GDM1 (cell line): ENCODE measurements around the gene SSBP2.

Source experiments
- DNase-seq: peaks from one replicate; lab custom pipeline; 2025; lab: John Stamatoyannopoulos, UW

The SSBP2 gene

GRCh38 chr5:81751009-81751835 lies at the start of gene SSBP2:
TSS of gene SSBP2 (minus strand) at chr5:81751097. CDS start at chr5:81751042, 55 bp downstream.
- peak; percentile 99 for DNase-seq

- DNase-seq, result no peak
Measured at GRCh38 chr5:81795666-81796065, 44.8 kb upstream of the SSBP2 start.

- no peak for DNase-seq
Measured at GRCh38 chr5:81794226-81794625, 43.3 kb upstream of the SSBP2 start.

- no peak for DNase-seq
Measured at GRCh38 chr5:81790336-81790735, 39.4 kb upstream of the SSBP2 start.

GRCh38 chr5:81789033-81789432 lies 38.1 kb upstream of the SSBP2 start:
- DNase-seq, result no peak

- DNase-seq, result no peak
Measured at GRCh38 chr5:81788329-81788728, 37.4 kb upstream of the SSBP2 start.

- DNase-seq, result peak; percentile 23
Measured at GRCh38 chr5:81787474-81788242, 36.8 kb upstream of the SSBP2 start.

GRCh38 chr5:81786991-81787390 lies 36.1 kb upstream of the SSBP2 start:
- no peak for DNase-seq

GRCh38 chr5:81786496-81786895 lies 35.6 kb upstream of the SSBP2 start:
- DNase-seq, result no peak

- DNase-seq, result no peak
Measured at GRCh38 chr5:81785322-81785721, 34.4 kb upstream of the SSBP2 start.

- DNase-seq, result no peak
Measured at GRCh38 chr5:81783401-81783800, 32.5 kb upstream of the SSBP2 start.

- DNase-seq, result no peak
Measured at GRCh38 chr5:81782811-81783210, 31.9 kb upstream of the SSBP2 start.

- DNase-seq, result no peak
Measured at GRCh38 chr5:81779916-81780266, 29.0 kb upstream of the SSBP2 start.

GRCh38 chr5:81779125-81779915 lies 28.4 kb upstream of the SSBP2 start:
- DNase-seq, result peak; percentile 38

- DNase-seq, result no peak
Measured at GRCh38 chr5:81778642-81779041, 27.7 kb upstream of the SSBP2 start.

- DNase-seq, result no peak
Measured at GRCh38 chr5:81776258-81776657, 25.4 kb upstream of the SSBP2 start.

- no peak for DNase-seq
Measured at GRCh38 chr5:81774374-81774773, 23.5 kb upstream of the SSBP2 start.

- DNase-seq, result no peak
Measured at GRCh38 chr5:81773574-81773973, 22.7 kb upstream of the SSBP2 start.

- no peak for DNase-seq
Measured at GRCh38 chr5:81773161-81773560, 22.3 kb upstream of the SSBP2 start.

GRCh38 chr5:81772488-81772887 lies 21.6 kb upstream of the SSBP2 start:
- DNase-seq, result no peak

GRCh38 chr5:81768935-81769452 lies 18.1 kb upstream of the SSBP2 start:
- DNase-seq, result no peak

GRCh38 chr5:81767938-81768337 lies 17.0 kb upstream of the SSBP2 start:
- no peak for DNase-seq
